Loucy (cell line): ENCODE results near the gene OTUD1.

ENCODE experiments used
- H2AFZ ChIP-seq: fragments of 200-600 bp; sonication (generic); 2 replicates; pipeline ENCODE4 v1.6.0; 2016; ENCODE audit warnings: antibody characterized with exemption, mild to moderate bottlenecking, low read length, moderate library complexity
- H3F3A ChIP-seq: fragments of 200-600 bp; 2 replicates; pipeline ENCODE4 v1.6.0; 2016; ENCODE audit warnings: antibody characterized with exemption, low read depth, mild to moderate bottlenecking
- H3K27me3 ChIP-seq: fragments of 200-600 bp; sonication (generic); 2 replicates; pipeline ENCODE4 v1.6.1; 2014; ENCODE audit warnings: low read length, mild to moderate bottlenecking; ENCODE audit not compliant: insufficient read depth, poor library complexity, severe bottlenecking
- H3K36me3 ChIP-seq: fragments of 200-600 bp; sonication (generic); 2 replicates; pipeline ENCODE4 v1.6.1; 2016; ENCODE audit warnings: low read length; ENCODE audit not compliant: insufficient read depth
- H3K4me1 ChIP-seq: fragments of 200-600 bp; sonication (generic); 2 replicates; pipeline ENCODE4 v1.5.1; 2014; ENCODE audit warnings: low read length, mild to moderate bottlenecking; ENCODE audit not compliant: insufficient read depth, poor library complexity, severe bottlenecking
- H3K4me2 ChIP-seq: fragments of 200-600 bp; sonication (generic); 2 replicates; pipeline ENCODE4 v1.6.0; 2014; ENCODE audit warnings: antibody characterized with exemption, low read length, low read depth, mild to moderate bottlenecking; ENCODE audit not compliant: poor library complexity, severe bottlenecking
- H3K4me3 ChIP-seq: fragments of 200-600 bp; sonication (generic); 2 replicates; pipeline ENCODE4 v1.5.1; 2014; ENCODE audit warnings: low read length, mild to moderate bottlenecking, mixed read lengths; ENCODE audit not compliant: poor library complexity, severe bottlenecking
- H3K79me2 ChIP-seq: fragments of 200-600 bp; sonication (generic); 2 replicates; pipeline ENCODE4 v1.6.1; 2014; ENCODE audit warnings: low read length; ENCODE audit not compliant: insufficient read depth
- H3K9ac ChIP-seq: fragments of 200-600 bp; sonication (generic); 2 replicates; pipeline ENCODE4 v1.6.0; 2014; ENCODE audit warnings: mild to moderate bottlenecking, low read depth, low read length, moderate library complexity; ENCODE audit not compliant: poor library complexity, severe bottlenecking
- H3K9me2 ChIP-seq: fragments of 200-600 bp; sonication (generic); replicated peaks from 2 replicates; pipeline ENCODE4 v1.6.1; 2016; ENCODE audit warnings: low read depth, low read length, mixed read lengths
- H3K9me3 ChIP-seq: fragments of 200-600 bp; sonication (generic); 2 replicates; pipeline ENCODE4 v1.6.1; 2014; ENCODE audit warnings: mild to moderate bottlenecking, antibody characterized with exemption, low read length, low read depth; ENCODE audit not compliant: insufficient read depth
- H4K20me1 ChIP-seq: fragments of 200-600 bp; sonication (generic); 2 replicates; pipeline ENCODE4 v1.6.0; 2014; ENCODE audit warnings: antibody characterized with exemption, low read length, mild to moderate bottlenecking; ENCODE audit not compliant: insufficient read depth, poor library complexity, severe bottlenecking
- CTCF ChIP-seq: fragments of 200-600 bp; sonication (generic); conservative IDR thresholded peaks from 2 replicates; pipeline ENCODE4 v1.5.1; 2014; ENCODE audit warnings: mild to moderate bottlenecking, antibody characterized with exemption, low read length
- EZH2phosphoT487 ChIP-seq: fragments of 200-600 bp; IDR thresholded peaks from 2 replicates; pipeline ENCODE4 v1.6.1; 2018; ENCODE audit warnings: antibody characterized with exemption, mild to moderate bottlenecking, moderate library complexity, borderline replicate concordance

The OTUD1 gene

DNA sequence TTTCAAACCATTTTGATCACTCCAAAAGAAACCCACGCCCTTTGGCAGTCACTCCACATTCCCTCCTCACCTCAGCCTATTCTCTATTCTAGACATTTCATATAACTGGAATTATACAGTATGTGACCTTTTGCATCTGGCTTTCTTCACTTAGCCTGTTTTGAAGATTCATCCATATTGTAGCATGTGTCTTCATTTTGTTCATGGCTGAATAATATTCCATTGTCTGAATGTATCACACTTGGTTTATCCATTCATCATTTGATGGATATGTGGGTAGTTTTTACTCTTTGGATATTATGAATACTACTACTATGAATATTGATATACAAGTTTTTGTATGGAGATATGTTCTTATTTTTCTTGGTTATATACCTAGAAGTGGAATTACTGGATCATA is 3.5 kb upstream of the OTUD1 start:
- Histone ChIP-seq H3F3A (peaks cover 11% of the 10 kb centered on the region), H3K4me2 (no peak overlapping the region), H3K79me2 (no peaks in the 10 kb centered on the region; the same call in 1 of the 2 replicates), H3K4me3 (no peak overlapping the region), H3K36me3 (no peaks in the 10 kb centered on the region), H2AFZ (no peak overlapping the region), H4K20me1 (peaks cover 2% of the 10 kb centered on the region), H3K9ac (no peak overlapping the region), H3K4me1 (peaks cover 5% of the 10 kb centered on the region), H3K27me3 (no peaks in the 10 kb centered on the region), H3K9me2 (no peaks in the 10 kb centered on the region), H3K9me3 (no peaks in the 10 kb centered on the region)
- no peak for TF ChIP-seq CTCF

DNA sequence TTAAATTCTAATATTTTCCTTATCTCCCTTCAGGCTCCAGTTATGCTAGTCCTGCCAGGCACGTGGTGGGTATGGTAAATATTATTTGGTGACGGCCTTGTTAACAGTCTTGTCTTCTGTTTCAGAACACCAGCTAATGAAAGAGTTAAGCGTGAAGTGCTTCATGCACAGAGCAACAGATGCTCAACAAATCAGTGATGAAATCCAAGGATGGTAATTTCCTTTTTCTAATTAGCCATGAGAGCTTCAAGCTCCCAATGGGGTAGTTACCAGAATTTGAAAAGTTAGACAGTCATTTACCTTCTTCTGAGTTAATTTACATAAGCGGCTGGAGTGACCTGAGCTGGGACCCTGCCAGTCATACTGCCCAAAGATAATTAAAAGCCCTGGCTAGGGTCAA is 1.9 kb upstream of the OTUD1 start:
- Histone ChIP-seq H3K36me3 (no peaks in the 10 kb centered on the region), H3K9me3 (no peaks in the 10 kb centered on the region), H3K4me2 (no peak overlapping the region), H3K9me2 (no peaks in the 10 kb centered on the region), H3K4me1 (peaks cover 19% of the 10 kb centered on the region), H3K79me2 (no peaks in the 10 kb centered on the region; the same call in 1 of the 2 replicates), H3K27me3 (peaks cover 4% of the 10 kb centered on the region), H3F3A (peaks cover 11% of the 10 kb centered on the region), H3K9ac (no peak overlapping the region), H4K20me1 (peaks cover 6% of the 10 kb centered on the region), H3K4me3 (no peak overlapping the region), H2AFZ (no peak overlapping the region)
- TF ChIP-seq EZH2phosphoT487 (no peak), CTCF (no peak)

- Histone ChIP-seq H3K4me3 (peak overlapping the region; percentile 64), H3K79me2 (no peaks in the 10 kb centered on the region; the same call in 1 of the 2 replicates), H3K9me2 (no peaks in the 10 kb centered on the region), H3K4me1 (peaks cover 25% of the 10 kb centered on the region), H3F3A (peaks cover 11% of the 10 kb centered on the region), H3K27me3 (peaks cover 4% of the 10 kb centered on the region), H3K4me2 (peak overlapping the region; percentile 70), H3K36me3 (no peaks in the 10 kb centered on the region), H2AFZ (peak overlapping the region; percentile 94), H3K9ac (no peak overlapping the region), H3K9me3 (no peaks in the 10 kb centered on the region), H4K20me1 (peaks cover 6% of the 10 kb centered on the region)
- TF ChIP-seq CTCF, result no peak
- no peak for TF ChIP-seq EZH2phosphoT487
These were observed 820 bp upstream of the OTUD1 start for GRCh38 chr10:23437963-23438546.
